ENCODE results near the gene DAAM1.

DNA sequence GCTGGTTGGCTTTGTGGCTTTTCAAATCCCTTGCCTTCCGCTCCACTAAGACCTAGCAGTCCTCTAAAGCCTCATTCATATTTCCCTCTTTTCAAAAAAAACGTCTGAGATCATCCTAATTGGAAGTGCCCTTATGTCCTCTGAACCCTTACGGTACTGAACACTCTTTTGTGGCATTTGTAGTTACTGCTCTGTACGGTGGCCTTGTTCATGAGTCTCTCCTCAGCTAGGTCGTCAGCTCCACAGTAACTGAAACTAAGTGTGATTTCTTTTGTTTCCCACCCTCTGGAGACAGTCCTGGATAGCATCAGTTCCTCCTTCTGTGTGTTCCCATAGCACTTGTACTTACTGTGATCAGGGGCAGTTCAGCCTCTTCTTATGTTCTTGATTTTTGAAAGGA is 49.7 kb downstream of the DAAM1 start:
- TF ChIP-seq, protein P1, sequence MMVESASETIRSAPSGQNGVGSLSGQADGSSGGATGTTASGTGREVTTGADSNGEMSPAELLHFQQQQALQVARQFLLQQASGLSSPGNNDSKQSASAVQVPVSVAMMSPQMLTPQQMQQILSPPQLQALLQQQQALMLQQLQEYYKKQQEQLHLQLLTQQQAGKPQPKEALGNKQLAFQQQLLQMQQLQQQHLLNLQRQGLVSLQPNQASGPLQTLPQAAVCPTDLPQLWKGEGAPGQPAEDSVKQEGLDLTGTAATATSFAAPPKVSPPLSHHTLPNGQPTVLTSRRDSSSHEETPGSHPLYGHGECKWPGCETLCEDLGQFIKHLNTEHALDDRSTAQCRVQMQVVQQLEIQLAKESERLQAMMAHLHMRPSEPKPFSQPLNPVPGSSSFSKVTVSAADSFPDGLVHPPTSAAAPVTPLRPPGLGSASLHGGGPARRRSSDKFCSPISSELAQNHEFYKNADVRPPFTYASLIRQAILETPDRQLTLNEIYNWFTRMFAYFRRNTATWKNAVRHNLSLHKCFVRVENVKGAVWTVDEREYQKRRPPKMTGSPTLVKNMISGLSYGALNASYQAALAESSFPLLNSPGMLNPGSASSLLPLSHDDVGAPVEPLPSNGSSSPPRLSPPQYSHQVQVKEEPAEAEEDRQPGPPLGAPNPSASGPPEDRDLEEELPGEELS (CRISPR knock-in tag; IDR thresholded peaks at IDR 0.05): no peak
- TF ChIP-seq, protein P2, sequence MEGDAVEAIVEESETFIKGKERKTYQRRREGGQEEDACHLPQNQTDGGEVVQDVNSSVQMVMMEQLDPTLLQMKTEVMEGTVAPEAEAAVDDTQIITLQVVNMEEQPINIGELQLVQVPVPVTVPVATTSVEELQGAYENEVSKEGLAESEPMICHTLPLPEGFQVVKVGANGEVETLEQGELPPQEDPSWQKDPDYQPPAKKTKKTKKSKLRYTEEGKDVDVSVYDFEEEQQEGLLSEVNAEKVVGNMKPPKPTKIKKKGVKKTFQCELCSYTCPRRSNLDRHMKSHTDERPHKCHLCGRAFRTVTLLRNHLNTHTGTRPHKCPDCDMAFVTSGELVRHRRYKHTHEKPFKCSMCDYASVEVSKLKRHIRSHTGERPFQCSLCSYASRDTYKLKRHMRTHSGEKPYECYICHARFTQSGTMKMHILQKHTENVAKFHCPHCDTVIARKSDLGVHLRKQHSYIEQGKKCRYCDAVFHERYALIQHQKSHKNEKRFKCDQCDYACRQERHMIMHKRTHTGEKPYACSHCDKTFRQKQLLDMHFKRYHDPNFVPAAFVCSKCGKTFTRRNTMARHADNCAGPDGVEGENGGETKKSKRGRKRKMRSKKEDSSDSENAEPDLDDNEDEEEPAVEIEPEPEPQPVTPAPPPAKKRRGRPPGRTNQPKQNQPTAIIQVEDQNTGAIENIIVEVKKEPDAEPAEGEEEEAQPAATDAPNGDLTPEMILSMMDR (IDR thresholded peaks at IDR 0.05): no peak
- no peak for TF ChIP-seq CREB1 (CRISPR knock-in tag; IDR thresholded peaks at IDR 0.05)
- TF ChIP-seq, protein P3, sequence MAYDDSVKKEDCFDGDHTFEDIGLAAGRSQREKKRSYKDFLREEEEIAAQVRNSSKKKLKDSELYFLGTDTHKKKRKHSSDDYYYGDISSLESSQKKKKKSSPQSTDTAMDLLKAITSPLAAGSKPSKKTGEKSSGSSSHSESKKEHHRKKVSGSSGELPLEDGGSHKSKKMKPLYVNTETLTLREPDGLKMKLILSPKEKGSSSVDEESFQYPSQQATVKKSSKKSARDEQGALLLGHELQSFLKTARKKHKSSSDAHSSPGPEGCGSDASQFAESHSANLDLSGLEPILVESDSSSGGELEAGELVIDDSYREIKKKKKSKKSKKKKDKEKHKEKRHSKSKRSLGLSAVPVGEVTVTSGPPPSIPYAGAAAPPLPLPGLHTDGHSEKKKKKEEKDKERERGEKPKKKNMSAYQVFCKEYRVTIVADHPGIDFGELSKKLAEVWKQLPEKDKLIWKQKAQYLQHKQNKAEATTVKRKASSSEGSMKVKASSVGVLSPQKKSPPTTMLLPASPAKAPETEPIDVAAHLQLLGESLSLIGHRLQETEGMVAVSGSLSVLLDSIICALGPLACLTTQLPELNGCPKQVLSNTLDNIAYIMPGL (CRISPR knock-in tag; IDR thresholded peaks at IDR 0.05): no peak
- TF ChIP-seq, protein P4, sequence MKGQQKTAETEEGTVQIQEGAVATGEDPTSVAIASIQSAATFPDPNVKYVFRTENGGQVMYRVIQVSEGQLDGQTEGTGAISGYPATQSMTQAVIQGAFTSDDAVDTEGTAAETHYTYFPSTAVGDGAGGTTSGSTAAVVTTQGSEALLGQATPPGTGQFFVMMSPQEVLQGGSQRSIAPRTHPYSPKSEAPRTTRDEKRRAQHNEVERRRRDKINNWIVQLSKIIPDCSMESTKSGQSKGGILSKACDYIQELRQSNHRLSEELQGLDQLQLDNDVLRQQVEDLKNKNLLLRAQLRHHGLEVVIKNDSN (CRISPR knock-in tag; IDR thresholded peaks at IDR 0.05): no peak
- TF ChIP-seq MYBL2 (CRISPR knock-in tag; IDR thresholded peaks at IDR 0.05): no peak
- TF ChIP-seq, protein P5, sequence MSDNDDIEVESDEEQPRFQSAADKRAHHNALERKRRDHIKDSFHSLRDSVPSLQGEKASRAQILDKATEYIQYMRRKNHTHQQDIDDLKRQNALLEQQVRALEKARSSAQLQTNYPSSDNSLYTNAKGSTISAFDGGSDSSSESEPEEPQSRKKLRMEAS (CRISPR knock-in tag; IDR thresholded peaks at IDR 0.05): no peak
- TF ChIP-seq, protein P6, sequence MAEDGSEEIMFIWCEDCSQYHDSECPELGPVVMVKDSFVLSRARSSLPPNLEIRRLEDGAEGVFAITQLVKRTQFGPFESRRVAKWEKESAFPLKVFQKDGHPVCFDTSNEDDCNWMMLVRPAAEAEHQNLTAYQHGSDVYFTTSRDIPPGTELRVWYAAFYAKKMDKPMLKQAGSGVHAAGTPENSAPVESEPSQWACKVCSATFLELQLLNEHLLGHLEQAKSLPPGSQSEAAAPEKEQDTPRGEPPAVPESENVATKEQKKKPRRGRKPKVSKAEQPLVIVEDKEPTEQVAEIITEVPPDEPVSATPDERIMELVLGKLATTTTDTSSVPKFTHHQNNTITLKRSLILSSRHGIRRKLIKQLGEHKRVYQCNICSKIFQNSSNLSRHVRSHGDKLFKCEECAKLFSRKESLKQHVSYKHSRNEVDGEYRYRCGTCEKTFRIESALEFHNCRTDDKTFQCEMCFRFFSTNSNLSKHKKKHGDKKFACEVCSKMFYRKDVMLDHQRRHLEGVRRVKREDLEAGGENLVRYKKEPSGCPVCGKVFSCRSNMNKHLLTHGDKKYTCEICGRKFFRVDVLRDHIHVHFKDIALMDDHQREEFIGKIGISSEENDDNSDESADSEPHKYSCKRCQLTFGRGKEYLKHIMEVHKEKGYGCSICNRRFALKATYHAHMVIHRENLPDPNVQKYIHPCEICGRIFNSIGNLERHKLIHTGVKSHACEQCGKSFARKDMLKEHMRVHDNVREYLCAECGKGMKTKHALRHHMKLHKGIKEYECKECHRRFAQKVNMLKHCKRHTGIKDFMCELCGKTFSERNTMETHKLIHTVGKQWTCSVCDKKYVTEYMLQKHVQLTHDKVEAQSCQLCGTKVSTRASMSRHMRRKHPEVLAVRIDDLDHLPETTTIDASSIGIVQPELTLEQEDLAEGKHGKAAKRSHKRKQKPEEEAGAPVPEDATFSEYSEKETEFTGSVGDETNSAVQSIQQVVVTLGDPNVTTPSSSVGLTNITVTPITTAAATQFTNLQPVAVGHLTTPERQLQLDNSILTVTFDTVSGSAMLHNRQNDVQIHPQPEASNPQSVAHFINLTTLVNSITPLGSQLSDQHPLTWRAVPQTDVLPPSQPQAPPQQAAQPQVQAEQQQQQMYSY (CRISPR knock-in tag; IDR thresholded peaks at IDR 0.05): no peak
